Hematopoietic multipotent progenitor cell treated with erythropoietin and hydrocortisone succinate and interleukin-3 and kit ligand, for 8 days (in vitro differentiated cells): ENCODE data around the gene AFF1.
"Not testable (repeated sequence)": the region's sequence is repeated elsewhere in the genome, so short reads cannot be mapped to it uniquely, and the experiment has no call there.

Experiments used
- DNase-seq: peaks from one replicate; pipeline ENCODE4 v3.0.0-alpha.2; 2015

Gene AFF1

DNA sequence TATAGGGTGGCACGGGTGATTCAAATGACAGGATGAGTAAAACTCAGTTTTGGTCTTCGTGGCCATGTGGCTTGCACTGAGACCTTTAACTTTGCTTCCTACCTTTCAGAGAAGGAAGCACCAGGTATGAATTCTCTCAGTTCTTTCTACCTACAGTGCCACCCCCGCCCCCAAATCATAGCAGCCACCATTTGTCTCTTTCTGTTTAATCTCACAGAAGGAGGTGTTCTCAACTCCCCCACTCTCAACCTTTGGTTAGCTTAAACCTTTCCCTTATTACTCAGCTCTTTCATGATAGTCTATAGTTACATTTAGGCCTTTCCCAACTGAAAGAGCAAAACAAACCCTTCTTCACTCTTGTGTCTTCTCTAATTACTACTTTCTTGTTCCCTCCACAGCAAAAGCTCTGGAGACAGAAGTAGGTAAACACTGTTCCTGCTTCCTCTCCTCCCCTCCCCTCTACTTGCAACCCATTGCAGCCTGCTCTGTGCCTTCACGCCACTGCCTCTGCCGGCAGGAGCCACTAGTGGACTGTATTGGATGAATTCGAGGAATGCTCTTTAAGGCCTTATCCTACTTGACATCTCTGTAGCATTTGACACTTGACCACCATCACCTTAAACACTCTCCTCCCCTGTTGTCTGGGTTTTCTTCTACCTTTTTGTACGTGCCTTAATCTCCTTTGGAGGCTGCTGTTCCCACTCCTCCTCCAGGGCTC lies 123.7 kb downstream of the AFF1 start:
- peak; percentile 34 for DNase-seq

- no peak for DNase-seq
Measured at GRCh38 chr4:87060957-87061356, 126.1 kb downstream of the AFF1 start.

- DNase-seq: no peak
Measured at GRCh38 chr4:87065021-87065420, 130.2 kb downstream of the AFF1 start.

DNA sequence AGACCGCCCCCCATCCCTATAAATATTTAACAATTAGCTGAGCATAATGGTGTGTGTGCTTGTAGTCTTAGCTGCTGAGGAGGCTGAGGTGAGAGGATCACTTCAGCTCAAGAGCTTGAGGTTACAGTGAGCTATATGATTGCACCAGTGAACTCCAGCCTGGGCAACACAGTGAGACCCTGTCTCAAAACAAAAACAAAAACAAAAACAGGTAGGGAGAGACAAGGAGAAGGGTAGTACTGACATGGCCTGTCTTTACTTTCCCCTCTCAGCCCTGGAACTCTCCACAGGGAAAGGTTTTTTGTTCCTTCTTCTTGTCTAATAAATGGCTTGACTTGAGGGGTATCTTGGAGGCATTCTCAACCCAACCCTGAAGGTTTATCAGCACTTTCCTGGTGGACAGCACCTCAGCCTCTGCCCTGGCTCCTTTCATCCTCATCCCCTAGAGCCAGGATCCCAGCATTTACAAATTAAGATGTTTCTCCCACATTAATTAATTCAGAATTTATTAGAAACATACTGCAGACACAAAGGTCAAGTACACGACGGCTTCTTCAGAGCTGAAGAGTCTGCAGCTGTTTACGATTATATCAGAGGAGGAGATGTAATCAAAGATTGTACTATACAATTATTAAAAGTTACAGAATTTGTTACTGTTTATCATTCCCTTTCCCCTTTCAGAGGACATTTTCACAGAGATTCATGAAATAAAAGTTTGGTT lies 131.8 kb downstream of the AFF1 start:
- DNase-seq: no peak

GRCh38 chr4:87067124-87067885 lies 132.5 kb downstream of the AFF1 start:
- no peak for DNase-seq

DNA sequence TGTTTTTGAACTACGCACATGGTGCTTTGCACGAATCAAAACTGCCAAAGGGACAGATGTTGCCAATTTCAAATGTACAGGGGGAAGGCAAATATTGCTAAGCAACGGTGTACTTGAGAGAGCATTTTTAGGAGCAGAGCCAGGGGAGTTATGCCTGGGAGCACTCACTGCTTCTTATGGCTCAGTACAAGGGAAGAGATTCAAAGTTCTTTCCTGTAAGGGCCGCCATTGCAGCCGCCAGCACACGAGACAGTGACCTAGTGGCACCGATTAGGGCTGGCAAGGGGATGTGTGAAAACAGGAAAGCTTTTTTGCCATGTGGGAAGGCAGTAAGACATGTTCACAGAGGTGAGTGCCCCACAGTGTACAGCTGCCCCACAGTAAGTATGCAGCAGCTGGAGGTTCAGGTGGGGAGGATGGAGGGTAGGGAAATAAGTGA lies 133.8 kb downstream of the AFF1 start:
- DNase-seq: no peak

DNA sequence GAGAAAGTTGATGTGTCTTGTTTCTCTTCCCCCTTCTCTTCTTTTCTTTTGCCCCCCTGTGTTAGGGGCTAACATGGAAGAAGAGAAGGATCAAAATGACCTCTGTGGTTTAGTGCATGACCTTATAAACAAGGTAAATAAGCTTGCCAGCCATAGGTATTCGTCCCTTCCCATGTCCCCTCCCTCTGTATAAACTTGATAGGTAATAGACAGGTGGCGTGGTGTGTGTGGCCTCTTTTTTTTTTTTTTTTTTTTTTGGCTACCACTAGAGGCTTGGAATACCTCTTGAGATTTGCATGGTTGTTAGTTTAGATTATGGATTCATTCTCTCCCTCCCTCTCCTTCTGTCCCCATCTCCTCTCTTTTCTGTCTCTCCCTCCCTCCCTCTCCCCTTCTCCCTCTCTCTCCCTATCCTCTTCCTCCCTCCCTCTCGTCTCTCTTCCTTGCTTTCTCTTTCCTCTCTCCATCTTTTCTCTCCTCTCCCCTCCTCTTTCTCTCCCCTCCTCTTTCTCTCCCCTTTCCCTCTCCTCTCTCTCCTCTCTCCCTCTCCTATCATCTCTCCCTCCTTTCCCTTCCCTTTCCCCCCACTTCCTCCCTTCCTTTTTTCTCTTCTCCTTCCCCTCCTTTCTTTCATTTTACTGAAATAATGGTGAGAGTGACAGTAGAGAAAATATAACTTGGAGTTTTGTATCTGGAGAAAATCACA lies 134.4 kb downstream of the AFF1 start:
- no peak for DNase-seq

DNA sequence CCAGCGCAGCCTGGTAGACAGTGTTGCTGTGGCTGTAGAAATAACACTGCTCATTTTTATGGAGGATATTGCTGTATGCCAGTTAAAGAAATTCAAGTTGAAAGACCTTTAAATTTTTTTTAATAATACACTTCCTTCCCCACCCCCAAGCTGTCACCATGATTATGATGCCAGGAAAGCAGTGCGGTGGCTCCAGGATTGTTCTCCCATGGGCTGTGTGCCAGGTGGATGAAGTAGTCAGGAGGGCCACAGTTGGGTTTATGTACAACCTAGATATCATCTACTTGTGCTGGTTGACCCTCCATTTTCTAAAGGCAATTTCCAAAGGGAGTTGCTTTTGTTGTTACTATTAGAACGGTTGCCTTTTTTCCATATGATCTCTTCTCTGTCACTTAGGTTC lies 136.6 kb downstream of the AFF1 start:
- DNase-seq: no peak

- not testable (repeated sequence) for DNase-seq
Measured at GRCh38 chr4:87072545-87072944, 137.7 kb downstream of the AFF1 start.

GRCh38 chr4:87073199-87074120 lies 138.6 kb downstream of the AFF1 start:
- DNase-seq: peak; percentile 40

DNA sequence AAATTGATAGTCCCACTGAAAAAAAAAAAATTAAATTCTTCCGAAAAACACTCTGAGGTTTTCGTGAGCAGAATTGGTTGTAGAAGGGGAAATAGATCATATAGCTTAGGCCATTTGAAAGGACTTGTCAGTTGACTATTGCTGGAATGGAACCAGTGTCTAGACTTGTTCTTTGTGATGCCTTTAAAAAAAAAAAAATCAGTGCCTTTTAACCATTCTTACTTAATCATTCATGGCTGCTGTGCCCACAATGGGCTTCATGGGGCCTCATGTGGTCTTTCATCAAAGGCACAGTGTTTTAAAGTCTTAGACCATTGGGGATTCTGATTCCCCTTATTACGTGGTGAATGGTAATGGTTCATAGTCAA lies 139.3 kb downstream of the AFF1 start:
- no peak for DNase-seq

- no peak for DNase-seq
Measured at GRCh38 chr4:87075876-87076275, 141.1 kb downstream of the AFF1 start.

- no peak for DNase-seq
Measured at GRCh38 chr4:87076690-87077358, 142.0 kb downstream of the AFF1 start.

DNA sequence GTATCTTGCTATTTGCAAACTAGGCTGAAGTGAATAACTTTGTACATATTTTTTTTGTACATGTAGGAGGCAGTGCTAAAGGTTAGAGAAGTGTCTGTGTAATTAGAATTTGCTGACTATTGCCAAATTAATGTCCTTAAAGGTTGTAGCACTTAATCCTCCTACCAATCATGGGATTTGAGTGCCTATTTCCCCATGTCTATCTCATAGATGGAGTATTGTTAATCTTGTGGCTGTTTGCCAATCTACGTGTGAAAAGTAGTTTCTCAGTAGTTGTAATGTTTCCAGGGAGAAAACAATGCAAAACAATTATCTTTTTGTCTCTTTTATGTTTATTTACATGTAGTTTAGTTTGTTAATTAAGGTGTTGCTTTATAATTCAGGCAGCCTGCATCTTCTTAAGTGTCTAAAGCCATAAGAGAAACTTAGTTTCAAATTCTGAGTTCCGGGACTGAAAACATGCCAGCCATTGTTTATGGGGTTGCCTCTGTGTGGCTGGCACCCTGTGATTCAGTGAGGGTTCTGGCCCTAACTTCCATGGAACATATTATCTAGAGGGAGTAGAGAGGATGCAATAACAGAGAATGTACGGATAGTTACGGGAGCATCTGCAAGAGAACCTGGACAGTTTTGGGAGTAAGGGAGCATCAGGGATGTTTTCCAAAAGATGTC lies 143.2 kb downstream of the AFF1 start:
- DNase-seq: no peak

- DNase-seq: no peak
Measured at GRCh38 chr4:87078987-87079486, 144.2 kb downstream of the AFF1 start.

DNA sequence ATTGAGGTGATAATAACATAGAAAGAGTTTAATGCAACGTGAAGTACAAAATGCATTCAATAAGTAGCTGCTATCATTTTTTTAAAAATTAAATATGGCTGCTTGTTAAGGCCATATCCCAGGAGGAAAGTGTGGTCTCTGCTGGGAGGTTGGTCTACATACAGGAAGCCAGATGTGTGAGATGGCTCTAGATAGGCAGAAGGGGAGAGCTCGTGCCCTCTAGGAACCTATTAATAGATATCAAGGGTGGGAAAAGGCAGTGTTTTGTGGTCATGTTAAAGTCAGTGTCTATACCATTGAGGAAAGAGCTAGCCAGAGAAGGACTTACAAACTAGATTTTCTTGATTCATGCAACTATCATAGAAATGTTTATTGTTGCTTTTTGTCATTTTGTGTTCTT lies 145.2 kb downstream of the AFF1 start:
- peak; percentile 74 for DNase-seq

DNA sequence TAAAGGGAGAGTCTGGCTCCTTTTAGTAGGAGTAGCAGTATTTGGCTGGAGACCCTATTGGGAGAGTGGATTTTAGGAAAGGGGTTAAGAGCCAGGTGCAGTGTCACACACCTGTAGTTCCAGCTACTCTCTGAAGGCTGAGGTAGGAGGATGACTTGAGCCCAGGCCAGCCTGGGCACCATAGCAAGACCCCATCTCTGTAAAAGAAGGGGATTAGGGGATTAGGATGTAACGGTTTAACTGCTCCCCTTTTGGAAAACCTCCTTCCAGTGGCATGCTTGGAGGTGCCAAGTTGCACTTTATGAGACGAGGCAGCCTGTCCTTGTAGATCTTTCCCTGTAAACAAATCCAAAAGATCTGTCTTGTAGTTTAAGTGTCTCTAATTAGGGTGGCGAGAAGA lies 145.7 kb downstream of the AFF1 start:
- DNase-seq: no peak

DNA sequence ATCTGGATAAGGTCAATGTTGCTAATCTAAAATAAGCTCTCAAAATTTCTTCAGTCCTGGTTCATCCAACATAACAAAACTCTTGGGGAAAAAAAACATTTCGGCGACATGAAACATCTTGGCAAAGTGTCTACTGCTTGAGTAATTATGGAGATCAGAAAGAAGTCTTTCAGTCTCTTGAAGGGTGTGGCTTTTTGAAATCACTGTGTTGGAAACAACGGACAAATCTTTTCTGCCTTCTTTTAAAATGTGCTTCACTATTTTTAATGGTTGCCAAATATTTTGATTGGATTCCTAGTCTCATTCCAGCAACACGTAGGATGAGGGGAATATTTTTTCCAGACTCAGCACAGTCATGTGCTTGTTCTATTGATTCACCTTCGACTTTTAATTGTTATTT lies 147.0 kb downstream of the AFF1 start:
- no peak for DNase-seq

- not testable (repeated sequence) for DNase-seq
Measured at GRCh38 chr4:87085732-87086131, 150.9 kb downstream of the AFF1 start.

- DNase-seq: no peak
Measured at GRCh38 chr4:87086143-87086805, 151.5 kb downstream of the AFF1 start.
